ENCODE results near the gene SDR39U1. TPM values are rescaled to one million over a fixed set of nuclear protein-coding genes. Genes with fewer than 3 reads are reported as not detected.
"Not testable (repeated sequence)": the region's sequence is repeated elsewhere in the genome, so short reads cannot be mapped to it uniquely, and the experiment has no call there.

SDR39U1 gene
- total RNA-seq, 1 experiment from 2014 or later, result 24.7 TPM

GRCh38 chr14:24473211-24473610 is 30.6 kb upstream of the SDR39U1 start:
- DNase-seq (no peak), ATAC-seq (no peak)
- H3K4me1 ChIP-seq (ENCODE audit: insufficient read depth, low read length), result no peaks in the 10 kb centered on the region
- no peaks in the 10 kb centered on the region for H3F3A ChIP-seq (ENCODE audit: low read length, unreplicated experiment)
- no peaks in the 10 kb centered on the region for H4K20me1 ChIP-seq (ENCODE audit: low read length)
- no peak overlapping the region for H3K4me3 ChIP-seq (ENCODE audit: low read length)
- no peaks in the 10 kb centered on the region for H3K27me3 ChIP-seq (ENCODE audit: low read length)
- TF ChIP-seq EZH2phosphoT487 (IDR thresholded peaks at IDR 0.05; ENCODE audit: borderline replicate concordance, low read length), result no peak
- TF ChIP-seq, protein P1, sequence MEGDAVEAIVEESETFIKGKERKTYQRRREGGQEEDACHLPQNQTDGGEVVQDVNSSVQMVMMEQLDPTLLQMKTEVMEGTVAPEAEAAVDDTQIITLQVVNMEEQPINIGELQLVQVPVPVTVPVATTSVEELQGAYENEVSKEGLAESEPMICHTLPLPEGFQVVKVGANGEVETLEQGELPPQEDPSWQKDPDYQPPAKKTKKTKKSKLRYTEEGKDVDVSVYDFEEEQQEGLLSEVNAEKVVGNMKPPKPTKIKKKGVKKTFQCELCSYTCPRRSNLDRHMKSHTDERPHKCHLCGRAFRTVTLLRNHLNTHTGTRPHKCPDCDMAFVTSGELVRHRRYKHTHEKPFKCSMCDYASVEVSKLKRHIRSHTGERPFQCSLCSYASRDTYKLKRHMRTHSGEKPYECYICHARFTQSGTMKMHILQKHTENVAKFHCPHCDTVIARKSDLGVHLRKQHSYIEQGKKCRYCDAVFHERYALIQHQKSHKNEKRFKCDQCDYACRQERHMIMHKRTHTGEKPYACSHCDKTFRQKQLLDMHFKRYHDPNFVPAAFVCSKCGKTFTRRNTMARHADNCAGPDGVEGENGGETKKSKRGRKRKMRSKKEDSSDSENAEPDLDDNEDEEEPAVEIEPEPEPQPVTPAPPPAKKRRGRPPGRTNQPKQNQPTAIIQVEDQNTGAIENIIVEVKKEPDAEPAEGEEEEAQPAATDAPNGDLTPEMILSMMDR (conservative IDR thresholded peaks at IDR 0.05; ENCODE audit: low read depth, low read length), result no peak
- TF ChIP-seq EZH2 (IDR thresholded peaks at IDR 0.05; ENCODE audit: low read length, unreplicated experiment), result no peak
- no peak overlapping the region for H3K4me2 ChIP-seq (ENCODE audit: low read length)
- no peaks in the 10 kb centered on the region for H3K9me3 ChIP-seq (ENCODE audit: low read length)
- no peak overlapping the region for H3K9ac ChIP-seq (ENCODE audit: low read length)
- no peaks in the 10 kb centered on the region for H3K79me2 ChIP-seq (ENCODE audit: low read length)
- BruUV-seq (replicated peaks), result no TSS peak
- no peak overlapping the region for H2AFZ ChIP-seq (ENCODE audit: low read length)
- intact Hi-C loops (cut with micrococcal nuclease), result no loop called here
- POLR2A ChIA-PET (ENCODE audit: unreplicated experiment), result no interaction called here
- CTCF ChIA-PET, result no interaction called here
- H3K27ac ChIP-seq (ENCODE audit: low read length), result no peak overlapping the region
- no peaks in the 10 kb centered on the region for H3K9me2 ChIP-seq (replicated peaks; ENCODE audit: low read length)
- H3K36me3 ChIP-seq (ENCODE audit: low read depth, low read length), result no peaks in the 10 kb centered on the region

GRCh38 chr14:24470450-24470849 is 27.9 kb upstream of the SDR39U1 start:
- BruUV-seq (replicated peaks); CTCF ChIA-PET; intact Hi-C loops (cut with micrococcal nuclease); H3K79me2 ChIP-seq (ENCODE audit: low read length); H4K20me1 ChIP-seq (ENCODE audit: low read length); H3K36me3 ChIP-seq (ENCODE audit: low read depth, low read length); H3K4me1 ChIP-seq (ENCODE audit: insufficient read depth, low read length); H3F3A ChIP-seq (ENCODE audit: low read length, unreplicated experiment); ATAC-seq; POLR2A ChIA-PET (ENCODE audit: unreplicated experiment); H3K27ac ChIP-seq (ENCODE audit: low read length); H2AFZ ChIP-seq (ENCODE audit: low read length); H3K9ac ChIP-seq (ENCODE audit: low read length); H3K4me2 ChIP-seq (ENCODE audit: low read length); H3K27me3 ChIP-seq (ENCODE audit: low read length); H3K9me2 ChIP-seq (replicated peaks; ENCODE audit: low read length); H3K9me3 ChIP-seq (ENCODE audit: low read length); DNase-seq; H3K4me3 ChIP-seq (ENCODE audit: low read length): not testable (repeated sequence)

DNA sequence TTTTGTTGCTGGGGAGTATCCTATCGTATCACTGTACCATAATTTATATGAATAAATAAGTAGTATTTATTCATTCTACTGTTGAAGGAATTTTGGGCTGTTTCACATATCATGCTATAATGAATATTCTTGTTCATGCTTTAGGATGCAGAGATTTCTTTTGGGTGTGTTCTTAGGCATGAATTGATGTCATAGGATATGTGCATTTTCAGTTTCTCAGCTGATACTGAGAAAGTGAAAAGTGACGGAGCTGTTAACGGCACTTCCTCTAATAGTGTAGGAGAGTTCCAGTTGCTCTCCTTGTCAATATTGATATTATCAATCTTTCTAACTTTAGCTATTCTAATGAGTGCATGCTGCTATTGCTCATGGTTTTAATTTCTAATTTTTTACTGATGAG is 23.2 kb upstream of the SDR39U1 start:
- no peaks in the 10 kb centered on the region for H3K79me2 ChIP-seq (ENCODE audit: low read length)
- H3K9me2 ChIP-seq (replicated peaks; ENCODE audit: low read length), result no peaks in the 10 kb centered on the region
- no peak overlapping the region for H3K4me2 ChIP-seq (ENCODE audit: low read length)
- H3K9ac ChIP-seq (ENCODE audit: low read length), result no peak overlapping the region
- H3K27me3 ChIP-seq (ENCODE audit: low read length), result no peaks in the 10 kb centered on the region
- H4K20me1 ChIP-seq (ENCODE audit: low read length), result no peaks in the 10 kb centered on the region
- H3F3A ChIP-seq (ENCODE audit: low read length, unreplicated experiment), result peaks cover 7% of the 10 kb centered on the region
- DNase-seq (no peak), ATAC-seq (no peak)
- peaks cover 13% of the 10 kb centered on the region for H3K4me1 ChIP-seq (ENCODE audit: insufficient read depth, low read length)
- no TSS peak for BruUV-seq (replicated peaks)
- ChIA-PET POLR2A (ENCODE audit: unreplicated experiment) (no interaction called here), CTCF (no interaction called here)
- H3K27ac ChIP-seq (ENCODE audit: low read length), result no peak overlapping the region
- no peak overlapping the region for H2AFZ ChIP-seq (ENCODE audit: low read length)
- TF ChIP-seq, protein P1 (conservative IDR thresholded peaks at IDR 0.05; ENCODE audit: low read depth, low read length), result no peak
- no peak for TF ChIP-seq EZH2phosphoT487 (IDR thresholded peaks at IDR 0.05; ENCODE audit: borderline replicate concordance, low read length)
- TF ChIP-seq EZH2 (IDR thresholded peaks at IDR 0.05; ENCODE audit: low read length, unreplicated experiment), result no peak
- intact Hi-C loops (cut with micrococcal nuclease), result no loop called here
- H3K36me3 ChIP-seq (ENCODE audit: low read depth, low read length), result no peaks in the 10 kb centered on the region
- no peaks in the 10 kb centered on the region for H3K9me3 ChIP-seq (ENCODE audit: low read length)
- H3K4me3 ChIP-seq (ENCODE audit: low read length), result no peak overlapping the region

All from PC-3 (cell line).